ENCODE data around the gene PDZD2.

DNA sequence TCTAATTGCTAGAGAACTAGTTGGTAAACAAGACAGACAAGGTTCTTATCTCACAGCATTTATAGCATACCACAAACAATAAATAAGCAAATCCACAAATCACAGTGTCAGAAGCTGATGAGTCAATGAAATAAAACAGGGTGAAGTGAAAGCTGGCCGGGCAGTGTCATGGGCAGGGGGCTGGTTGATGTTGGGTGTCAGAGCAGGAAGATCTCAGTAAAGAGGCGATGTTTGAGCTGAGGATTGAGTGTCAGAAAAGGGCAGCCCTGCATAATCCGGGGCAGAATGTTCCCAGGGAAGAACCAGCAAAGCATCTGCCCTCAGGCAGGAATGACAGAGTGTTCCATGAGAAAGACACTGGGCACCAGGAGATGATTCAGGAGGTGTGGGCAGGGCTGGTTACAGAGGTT is 351.8 kb downstream of the PDZD2 start:
- TF ChIP-seq EZH2 (IDR thresholded peaks at IDR 0.05; ENCODE audit: borderline replicate concordance, low read depth, low read length, poor library complexity, severe bottlenecking): no peak
- TF ChIP-seq, protein P1, sequence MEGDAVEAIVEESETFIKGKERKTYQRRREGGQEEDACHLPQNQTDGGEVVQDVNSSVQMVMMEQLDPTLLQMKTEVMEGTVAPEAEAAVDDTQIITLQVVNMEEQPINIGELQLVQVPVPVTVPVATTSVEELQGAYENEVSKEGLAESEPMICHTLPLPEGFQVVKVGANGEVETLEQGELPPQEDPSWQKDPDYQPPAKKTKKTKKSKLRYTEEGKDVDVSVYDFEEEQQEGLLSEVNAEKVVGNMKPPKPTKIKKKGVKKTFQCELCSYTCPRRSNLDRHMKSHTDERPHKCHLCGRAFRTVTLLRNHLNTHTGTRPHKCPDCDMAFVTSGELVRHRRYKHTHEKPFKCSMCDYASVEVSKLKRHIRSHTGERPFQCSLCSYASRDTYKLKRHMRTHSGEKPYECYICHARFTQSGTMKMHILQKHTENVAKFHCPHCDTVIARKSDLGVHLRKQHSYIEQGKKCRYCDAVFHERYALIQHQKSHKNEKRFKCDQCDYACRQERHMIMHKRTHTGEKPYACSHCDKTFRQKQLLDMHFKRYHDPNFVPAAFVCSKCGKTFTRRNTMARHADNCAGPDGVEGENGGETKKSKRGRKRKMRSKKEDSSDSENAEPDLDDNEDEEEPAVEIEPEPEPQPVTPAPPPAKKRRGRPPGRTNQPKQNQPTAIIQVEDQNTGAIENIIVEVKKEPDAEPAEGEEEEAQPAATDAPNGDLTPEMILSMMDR (conservative IDR thresholded peaks at IDR 0.05; ENCODE audit: low read depth, low read length): no peak
